Activated T-cell treated with anti-CD3 and anti-CD28 coated beads, Interleukin-2, amount 50 U/mL, for 24 hours (primary cell): ENCODE results near the gene CCDC102A.
A peak's percentile ranks its signal among the peaks of the same experiment; 100 is the strongest.

Source experiments
- DNase-seq: peaks from one replicate; pipeline ENCODE4 v3.0.0-alpha.2; 2020
- H3K27ac Mint-ChIP-seq: 2 replicates; pipeline ENCODE4 v1.8.0; 2020; ENCODE audit warnings: mild to moderate bottlenecking, mixed read lengths
- H3K27me3 Mint-ChIP-seq: 2 replicates; pipeline ENCODE4 v1.8.0; 2020; ENCODE audit warnings: mixed read lengths
- H3K36me3 Mint-ChIP-seq: 2 replicates; pipeline ENCODE4 v1.8.0; 2020; ENCODE audit warnings: low read depth, mixed read lengths
- H3K4me1 Mint-ChIP-seq: 2 replicates; pipeline ENCODE4 v1.8.0; 2020; ENCODE audit warnings: low read depth, mixed read lengths
- H3K4me3 Mint-ChIP-seq: 2 replicates; pipeline ENCODE4 v1.8.0; 2020; ENCODE audit warnings: mild to moderate bottlenecking, moderate library complexity, mixed read lengths
- H3K9me3 Mint-ChIP-seq: 2 replicates; pipeline ENCODE4 v1.8.0; 2020; ENCODE audit warnings: mixed read lengths

The CCDC102A gene

GRCh38 chr16:57498031-57498430, 38.3 kb downstream of the CCDC102A start:
- DNase-seq = no peak
- H3K4me3 Mint-ChIP-seq = no peak overlapping the region
- no peaks in the 10 kb centered on the region for H3K9me3 Mint-ChIP-seq
- H3K4me1 Mint-ChIP-seq = peaks cover 9% of the 10 kb centered on the region
- H3K27ac Mint-ChIP-seq = no peak overlapping the region
- no peaks in the 10 kb centered on the region for H3K27me3 Mint-ChIP-seq
- no peaks in the 10 kb centered on the region for H3K36me3 Mint-ChIP-seq

DNA sequence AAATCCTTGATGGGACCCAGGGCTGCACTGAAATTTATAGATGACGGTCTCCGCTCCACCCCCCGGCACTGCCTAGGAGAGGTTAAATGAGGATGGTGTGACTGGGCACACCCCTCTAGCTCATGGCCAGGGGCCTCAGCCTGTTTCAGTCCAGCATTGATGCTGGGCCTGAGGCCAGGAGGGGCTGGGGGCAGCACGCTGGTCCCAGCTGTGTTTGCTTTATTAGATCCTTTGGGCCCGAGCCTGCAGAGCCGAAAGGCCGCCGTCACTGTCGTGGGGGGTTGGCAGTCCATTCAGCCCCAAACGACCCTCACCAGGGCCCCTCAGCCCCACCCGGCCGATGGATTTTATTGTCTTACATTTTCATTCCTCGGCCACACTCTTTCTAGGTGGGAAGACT, 39.2 kb downstream of the CCDC102A start:
- Mint-ChIP-seq H3K36me3 (no peaks in the 10 kb centered on the region), H3K9me3 (no peaks in the 10 kb centered on the region), H3K4me1 (peaks cover 9% of the 10 kb centered on the region), H3K27ac (no peak overlapping the region), H3K27me3 (no peaks in the 10 kb centered on the region), H3K4me3 (no peak overlapping the region)
- no peak for DNase-seq

DNA sequence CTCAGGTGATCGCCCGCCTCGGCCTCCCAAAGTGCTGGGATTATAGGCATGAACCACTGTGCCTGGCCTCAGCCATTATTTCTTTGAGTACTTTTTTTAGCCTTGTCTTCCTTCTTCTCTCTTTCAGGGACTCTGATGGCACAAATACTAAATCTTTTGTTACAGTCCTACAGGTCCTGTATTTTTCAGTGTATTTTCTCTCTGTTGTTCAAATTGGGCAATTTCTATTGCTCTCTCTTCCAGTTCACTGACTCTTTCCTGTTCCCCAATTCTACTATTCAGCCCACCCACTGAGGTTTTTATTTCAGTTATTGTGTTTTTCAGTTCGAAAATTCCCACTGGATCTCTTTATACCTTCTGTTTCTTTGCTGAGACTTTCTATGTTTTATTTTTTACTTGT, 42.6 kb downstream of the CCDC102A start:
- DNase-seq = no peak
- Mint-ChIP-seq H3K9me3 (no peaks in the 10 kb centered on the region), H3K27ac (no peak overlapping the region), H3K27me3 (no peaks in the 10 kb centered on the region), H3K4me3 (no peak overlapping the region), H3K36me3 (no peaks in the 10 kb centered on the region), H3K4me1 (no peaks in the 10 kb centered on the region)

DNA sequence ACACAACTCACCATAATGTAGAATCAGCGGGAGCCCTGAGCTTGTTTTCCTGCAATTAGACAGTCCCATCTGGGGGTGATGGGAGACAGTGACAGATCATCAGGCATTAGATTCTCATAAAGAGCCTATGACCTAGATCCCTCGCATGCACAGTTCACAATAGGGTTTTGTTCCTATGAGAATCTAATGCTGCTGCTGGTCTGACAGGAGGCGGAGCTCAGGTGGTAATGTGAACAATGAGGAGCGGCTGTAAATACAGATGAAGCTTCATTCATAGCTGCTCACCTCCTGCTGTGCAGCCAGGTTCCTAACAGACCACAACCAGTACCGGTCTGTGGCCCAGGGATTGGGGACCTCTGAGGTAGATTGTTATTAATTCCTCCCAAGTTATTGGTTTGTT, 47.1 kb downstream of the CCDC102A start:
- H3K4me1 Mint-ChIP-seq = peaks cover 22% of the 10 kb centered on the region
- no peaks in the 10 kb centered on the region for H3K9me3 Mint-ChIP-seq
- DNase-seq = no peak
- H3K27me3 Mint-ChIP-seq = no peaks in the 10 kb centered on the region
- H3K27ac Mint-ChIP-seq = no peak overlapping the region
- no peak overlapping the region for H3K4me3 Mint-ChIP-seq
- H3K36me3 Mint-ChIP-seq = no peaks in the 10 kb centered on the region

- no peak for DNase-seq
- Mint-ChIP-seq H3K36me3 (no peaks in the 10 kb centered on the region), H3K4me3 (peak overlapping the region; percentile 69), H3K9me3 (no peaks in the 10 kb centered on the region), H3K27ac (peak overlapping the region; percentile 66), H3K4me1 (peaks cover 22% of the 10 kb centered on the region), H3K27me3 (no peaks in the 10 kb centered on the region)
Measured at GRCh38 chr16:57486858-57487834, 49.2 kb downstream of the CCDC102A start.

DNA sequence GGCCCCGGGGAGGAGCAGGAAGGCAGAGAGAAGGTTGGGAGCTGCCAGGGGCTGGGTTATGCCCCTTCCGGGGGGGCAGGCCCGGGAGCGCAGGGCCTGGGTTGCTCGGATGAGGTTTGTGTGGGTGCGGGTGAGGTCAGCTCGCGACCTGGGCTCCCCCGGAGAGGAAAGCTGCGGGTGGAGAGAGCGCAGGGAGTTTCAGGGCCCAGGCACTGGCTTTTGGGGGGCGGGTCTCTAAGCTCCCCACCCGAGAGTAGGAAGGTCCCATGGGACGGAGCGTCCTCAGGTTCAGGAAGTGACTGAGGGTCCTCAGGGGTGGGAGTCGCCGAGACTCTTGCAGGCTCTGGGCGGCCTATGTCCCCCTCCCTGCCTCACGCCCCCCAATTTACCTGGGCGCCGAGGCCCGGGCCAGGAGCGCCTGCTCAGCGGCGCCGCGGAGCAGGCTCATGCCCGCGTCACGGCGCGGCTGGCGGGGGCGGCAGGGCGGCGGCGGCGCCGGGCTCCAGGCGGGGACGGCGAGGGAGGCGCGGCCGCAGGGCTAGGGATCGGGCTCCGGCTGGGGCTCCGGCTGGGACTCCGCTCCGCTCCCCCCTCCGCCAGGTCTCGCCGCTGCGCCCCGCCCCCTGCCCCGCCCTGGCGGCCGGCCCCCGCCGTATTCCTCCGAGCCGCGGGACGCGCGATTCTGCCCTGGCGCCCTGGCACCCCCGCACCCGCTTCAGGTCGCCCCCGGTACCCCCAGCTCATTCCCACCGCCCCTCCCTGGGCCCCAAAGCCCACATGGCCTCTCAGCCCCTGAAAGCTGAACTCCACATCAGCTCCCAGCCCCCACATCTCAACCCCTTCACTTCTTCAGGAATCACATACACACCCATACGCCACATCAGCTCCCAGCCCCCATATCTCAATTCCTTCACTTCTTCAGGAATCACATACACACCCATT, 50.2 kb downstream of the CCDC102A start, which contains the start of gene DOK4:
TSS of gene DOK4 (minus strand) at position 578 of the 942 bp plus-strand sequence. CDS start 6,986 bp downstream, outside the sequence.
- no peaks in the 10 kb centered on the region for H3K36me3 Mint-ChIP-seq
- no peaks in the 10 kb centered on the region for H3K9me3 Mint-ChIP-seq
- peak within 1 kb of the TSS; percentile 78 for H3K4me3 Mint-ChIP-seq
- H3K27me3 Mint-ChIP-seq = no peaks in the 10 kb centered on the region
- peak within 1 kb of the TSS; percentile 66 for H3K27ac Mint-ChIP-seq
- peaks cover 22% of the 10 kb centered on the region for H3K4me1 Mint-ChIP-seq
- DNase-seq = peak; percentile 90

DNA sequence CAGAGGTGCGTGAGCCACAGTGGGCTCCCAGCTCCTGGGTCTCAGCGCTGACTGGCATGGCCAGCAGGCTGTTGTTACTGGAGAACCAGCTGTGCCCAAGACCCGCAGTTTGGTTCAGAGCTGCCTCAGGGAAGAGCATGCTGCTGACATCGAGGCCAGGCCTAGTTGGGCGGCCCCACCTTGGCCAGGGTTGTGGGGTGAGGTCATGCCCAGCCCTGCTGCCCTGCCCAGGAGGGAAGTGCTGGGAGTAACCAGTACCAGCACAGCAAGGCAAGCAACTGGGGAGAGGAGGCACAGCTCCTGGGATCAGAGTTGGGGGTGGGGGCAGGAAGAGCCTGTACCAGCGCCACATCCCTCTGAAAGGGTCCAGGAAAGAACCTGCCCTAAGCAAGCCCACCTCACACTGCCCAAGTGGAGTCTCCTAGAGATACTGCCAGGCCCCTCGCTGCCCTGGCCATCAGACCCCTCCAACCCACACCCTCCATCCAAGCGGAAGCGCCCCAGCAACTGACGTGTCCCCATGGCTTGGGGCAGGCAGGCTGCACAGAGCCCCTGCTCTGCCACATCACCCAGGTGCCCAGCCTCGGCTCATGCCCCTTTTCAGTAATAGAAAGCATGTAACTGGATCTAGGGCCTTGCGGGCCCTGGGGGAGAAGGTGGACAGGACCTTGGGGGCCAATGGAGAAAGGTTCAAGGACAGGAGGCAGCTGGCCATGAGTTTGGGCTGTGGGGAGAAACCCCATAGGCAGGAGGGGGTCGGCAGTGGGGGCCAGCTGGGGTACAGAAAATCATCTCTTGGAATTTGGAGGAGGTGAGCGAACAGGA, 51.1 kb downstream of the CCDC102A start:
- no peak for DNase-seq
- H3K36me3 Mint-ChIP-seq = no peaks in the 10 kb centered on the region
- H3K27me3 Mint-ChIP-seq = no peaks in the 10 kb centered on the region
- H3K4me1 Mint-ChIP-seq = peaks cover 22% of the 10 kb centered on the region
- H3K4me3 Mint-ChIP-seq = peak overlapping the region; percentile 78
- no peaks in the 10 kb centered on the region for H3K9me3 Mint-ChIP-seq
- peak overlapping the region; percentile 63 for H3K27ac Mint-ChIP-seq

DNA sequence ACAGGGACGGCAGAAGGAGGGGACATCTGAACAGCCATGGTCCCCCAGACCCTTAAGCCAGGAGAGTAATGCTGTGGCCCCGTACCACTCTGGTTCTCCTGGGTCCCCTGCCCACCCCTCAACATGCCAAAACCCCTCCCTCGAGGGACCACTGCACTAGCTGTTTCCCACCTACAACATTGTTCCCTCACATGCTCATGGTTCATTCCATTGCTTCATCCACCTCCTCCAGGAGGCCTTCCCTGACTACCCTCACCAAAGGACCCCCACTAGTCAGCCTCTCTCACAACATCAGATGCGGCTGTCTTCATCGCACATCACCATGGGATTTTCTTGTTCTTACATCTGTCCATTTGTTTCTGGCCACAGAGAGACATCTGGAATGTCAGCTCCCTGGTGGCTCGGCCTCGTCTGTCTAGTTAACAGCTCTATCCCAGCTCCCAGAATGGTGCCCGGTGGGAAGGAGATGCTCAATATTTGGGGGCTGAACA, 51.8 kb downstream of the CCDC102A start:
- DNase-seq = no peak
- Mint-ChIP-seq H3K36me3 (no peaks in the 10 kb centered on the region), H3K27me3 (no peaks in the 10 kb centered on the region), H3K27ac (no peak overlapping the region), H3K4me1 (peaks cover 22% of the 10 kb centered on the region), H3K4me3 (no peak overlapping the region), H3K9me3 (no peaks in the 10 kb centered on the region)

DNA sequence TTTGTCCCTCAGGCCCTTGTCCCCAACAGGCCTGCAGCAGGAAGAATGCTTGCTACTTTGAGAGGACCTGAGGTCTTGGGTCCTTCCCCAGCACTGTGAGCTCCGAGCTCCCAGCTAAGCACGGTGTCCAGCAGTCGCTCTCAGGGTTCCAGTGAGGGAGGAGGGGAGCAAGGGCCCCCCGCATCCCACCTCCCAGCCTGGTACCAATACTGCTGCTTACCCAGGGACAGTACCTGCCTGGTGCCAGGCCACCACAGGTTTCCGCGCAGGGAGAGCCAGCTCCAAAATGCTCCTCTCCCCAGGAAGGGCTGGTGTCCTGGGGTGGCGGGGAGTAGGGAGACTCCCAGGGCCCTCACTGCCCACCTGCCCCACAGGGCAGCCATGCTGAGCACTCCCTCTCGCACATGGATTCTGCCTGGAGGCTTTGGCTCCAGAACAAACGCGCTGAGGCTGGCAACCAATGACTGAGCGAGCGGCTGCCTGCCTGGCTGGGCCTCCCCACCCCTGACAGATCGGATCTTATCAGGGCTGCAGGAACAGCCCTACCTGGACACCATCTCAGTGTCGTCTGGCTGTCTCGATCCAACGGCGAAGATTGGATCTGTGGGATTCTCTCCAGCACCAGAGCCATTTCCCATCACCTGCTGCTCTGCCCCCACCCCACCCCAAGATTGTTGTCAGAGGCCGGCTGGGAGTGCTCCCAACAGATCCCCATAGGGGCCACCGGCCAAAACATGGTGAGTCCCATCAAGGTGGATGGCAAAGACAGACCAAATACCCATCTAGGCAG, 52.5 kb downstream of the CCDC102A start:
- no peak overlapping the region for H3K27ac Mint-ChIP-seq
- H3K27me3 Mint-ChIP-seq = no peaks in the 10 kb centered on the region
- H3K9me3 Mint-ChIP-seq = no peaks in the 10 kb centered on the region
- peaks cover 22% of the 10 kb centered on the region for H3K4me1 Mint-ChIP-seq
- no peaks in the 10 kb centered on the region for H3K36me3 Mint-ChIP-seq
- DNase-seq = no peak
- H3K4me3 Mint-ChIP-seq = no peak overlapping the region

DNA sequence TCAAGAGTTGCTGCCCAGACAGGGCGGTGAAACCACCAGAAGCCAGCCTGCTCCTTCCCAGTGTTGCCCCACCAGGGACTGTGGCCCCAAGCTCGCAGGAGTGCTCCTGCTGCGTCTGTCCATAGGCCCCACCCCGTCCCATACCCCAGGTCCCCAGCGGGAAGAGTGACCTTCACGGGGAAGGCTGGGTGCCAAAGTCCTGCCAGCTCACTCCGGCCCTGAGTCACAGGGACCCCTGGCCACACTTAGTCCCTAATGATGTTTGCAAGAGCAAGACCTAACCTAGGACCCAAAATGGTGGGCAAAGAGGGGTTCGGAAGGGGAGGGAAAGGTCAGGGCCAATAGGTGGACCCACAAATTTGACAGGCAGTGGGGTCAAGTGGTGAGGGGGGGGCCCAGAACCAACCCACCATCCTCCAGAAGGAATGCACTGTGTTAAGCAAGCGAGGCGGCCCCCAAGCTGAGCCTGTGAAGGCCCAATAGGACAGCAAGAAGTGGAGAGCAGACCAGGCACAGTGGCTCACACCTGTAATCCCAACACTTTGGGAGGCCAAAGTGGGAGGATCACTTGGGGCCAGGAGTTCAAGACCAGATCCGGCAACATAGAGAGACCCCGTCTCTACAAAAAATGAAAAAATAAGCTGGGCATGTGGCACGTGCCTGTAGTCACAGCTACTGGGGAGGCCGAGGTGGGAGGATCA, 53.4 kb downstream of the CCDC102A start:
- Mint-ChIP-seq H3K4me3 (no peak overlapping the region), H3K36me3 (no peaks in the 10 kb centered on the region), H3K9me3 (no peaks in the 10 kb centered on the region), H3K27ac (no peak overlapping the region), H3K4me1 (peaks cover 22% of the 10 kb centered on the region), H3K27me3 (no peaks in the 10 kb centered on the region)
- no peak for DNase-seq

DNA sequence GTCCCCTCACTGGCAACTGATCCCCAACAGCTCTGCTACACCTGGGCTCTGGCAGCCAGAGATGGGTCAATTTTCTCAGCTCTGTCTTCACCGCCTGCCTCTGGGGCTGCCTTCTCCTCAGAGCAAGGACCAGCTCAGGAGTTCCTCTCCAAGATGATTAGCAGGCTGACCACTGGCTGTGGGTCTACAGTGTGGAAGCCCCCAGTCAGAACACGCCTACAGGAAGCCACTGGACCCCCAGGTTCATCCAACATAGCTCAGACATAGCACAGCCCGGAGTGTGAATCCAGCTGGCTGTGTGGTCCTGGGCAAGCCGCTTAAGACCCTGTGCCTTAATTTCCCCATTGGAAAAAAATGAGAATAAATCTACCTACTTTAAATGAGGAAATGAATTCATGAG, 55.0 kb downstream of the CCDC102A start:
- no peak overlapping the region for H3K4me3 Mint-ChIP-seq
- no peaks in the 10 kb centered on the region for H3K27me3 Mint-ChIP-seq
- peaks cover 13% of the 10 kb centered on the region for H3K4me1 Mint-ChIP-seq
- H3K9me3 Mint-ChIP-seq = no peaks in the 10 kb centered on the region
- H3K36me3 Mint-ChIP-seq = no peaks in the 10 kb centered on the region
- no peak overlapping the region for H3K27ac Mint-ChIP-seq
- no peak for DNase-seq

GRCh38 chr16:57480754-57481230, 55.6 kb downstream of the CCDC102A start:
- Mint-ChIP-seq H3K36me3 (no peaks in the 10 kb centered on the region), H3K4me1 (peaks cover 16% of the 10 kb centered on the region), H3K4me3 (no peak overlapping the region), H3K27me3 (no peaks in the 10 kb centered on the region), H3K27ac (no peak overlapping the region), H3K9me3 (no peaks in the 10 kb centered on the region)
- DNase-seq = no peak
